WTC11 (cell line): ENCODE results near the gene OPRD1. TPM values are rescaled to one million over a fixed set of nuclear protein-coding genes. Genes with fewer than 3 reads are reported as not detected.

ENCODE experiments used
- ATAC-seq: fragments of 200-7000 bp; cut with Tn5 transposase; 2 replicates; pipeline ENCODE4 v1.10.0; 2021; ENCODE audit warnings: mild to moderate bottlenecking, moderate library complexity
- CTCF ChIA-PET: fragments of 300-600 bp; sonication (Branson Sonifier 250); formaldehyde crosslinking; loops from one replicate; lab custom pipeline; 2021; ENCODE audit warnings: antibody characterized with exemption; lab: Charles Lee
- POLR2A ChIA-PET: fragments of 350-600 bp; sonication (Branson Sonifier 250); formaldehyde crosslinking; loops from one replicate; lab custom pipeline; 2021; ENCODE audit warnings: antibody characterized with exemption; lab: Charles Lee
- DNase-seq: peaks from one replicate; pipeline ENCODE4 v3.0.0; 2021; ENCODE audit warnings: low spot score
- H3K27ac Mint-ChIP-seq: 2 replicates; pipeline ENCODE4 v1.8.0; 2021; ENCODE audit warnings: mixed read lengths
- H3K27me3 Mint-ChIP-seq: 2 replicates; pipeline ENCODE4 v1.8.0; 2021; ENCODE audit warnings: low read depth, mild to moderate bottlenecking, moderate library complexity, mixed read lengths
- H3K36me3 Mint-ChIP-seq: 2 replicates; pipeline ENCODE4 v1.8.0; 2021; ENCODE audit warnings: mixed read lengths
- H3K4me1 Mint-ChIP-seq: 2 replicates; pipeline ENCODE4 v1.8.0; 2022; ENCODE audit warnings: mixed read lengths
- H3K4me3 Mint-ChIP-seq: 2 replicates; pipeline ENCODE4 v1.8.0; 2021; ENCODE audit warnings: mild to moderate bottlenecking, moderate library complexity, mixed read lengths
- H3K9me3 Mint-ChIP-seq: 2 replicates; pipeline ENCODE4 v1.8.0; 2021; ENCODE audit warnings: mixed read lengths
- CREM ChIP-seq: sonication (generic); formaldehyde crosslinking; IDR thresholded peaks from 2 replicates; pipeline ENCODE4 v1.8.1; 2022; ENCODE audit warnings: mild to moderate bottlenecking, missing genetic modification reagents, moderate library complexity
- CTCF ChIP-seq: fragments of 200-600 bp; IDR thresholded peaks from 2 replicates; pipeline ENCODE4 v1.8.0; 2022; ENCODE audit warnings: antibody characterized with exemption
- FOXJ3 ChIP-seq: sonication (generic); formaldehyde crosslinking; IDR thresholded peaks from 2 replicates; pipeline ENCODE4 v1.9.0; 2021; ENCODE audit warnings: missing genetic modification reagents, mild to moderate bottlenecking, borderline replicate concordance
- GTF2I ChIP-seq: fragments of 250-450 bp; sonication (Bioruptor Pico); conservative IDR thresholded peaks from 2 replicates; pipeline ENCODE4 v1.4.0; 2021; ENCODE audit warnings: mild to moderate bottlenecking
- HMGXB4 ChIP-seq: sonication (generic); formaldehyde crosslinking; IDR thresholded peaks from 2 replicates; pipeline ENCODE4 v1.8.1; 2023; ENCODE audit warnings: mild to moderate bottlenecking, moderate library complexity, missing genetic modification reagents
- JAZF1 ChIP-seq: fragments of 250-450 bp; sonication (Bioruptor Pico); IDR thresholded peaks from 2 replicates; pipeline ENCODE4 v1.9.0; 2021; ENCODE audit warnings: moderate library complexity, mild to moderate bottlenecking, inconsistent platforms
- MLX ChIP-seq: sonication (generic); formaldehyde crosslinking; IDR thresholded peaks from 2 replicates; pipeline ENCODE4 v1.8.1; 2023; ENCODE audit warnings: mild to moderate bottlenecking, missing genetic modification reagents, moderate library complexity
- NR1H2 ChIP-seq: sonication (generic); formaldehyde crosslinking; IDR thresholded peaks from 2 replicates; pipeline ENCODE4 v1.9.0; 2021; ENCODE audit warnings: mild to moderate bottlenecking, moderate library complexity, missing genetic modification reagents
- PRDM15 ChIP-seq: sonication (generic); formaldehyde crosslinking; IDR thresholded peaks from 2 replicates; pipeline ENCODE4 v1.8.0; 2022; ENCODE audit warnings: missing genetic modification reagents
- SMAD4 ChIP-seq: sonication (generic); formaldehyde crosslinking; IDR thresholded peaks from 2 replicates; pipeline ENCODE4 v1.8.0; 2022; ENCODE audit warnings: mild to moderate bottlenecking, missing genetic modification reagents
- ZNF263 ChIP-seq: sonication (generic); formaldehyde crosslinking; IDR thresholded peaks from 2 replicates; pipeline ENCODE4 v1.8.1; 2022; ENCODE audit warnings: low read depth, mild to moderate bottlenecking, moderate library complexity, missing genetic modification reagents
- total RNA-seq: library from RNA; stranded (reverse); gene quantifications from 3 replicates; pipeline ENCODE4 v1.2.3, GENCODE V29; 2021
- TF ChIP-seq, protein P1 (sequence below): sonication (generic); formaldehyde crosslinking; IDR thresholded peaks from 2 replicates; pipeline ENCODE4 v1.8.1; 2023; ENCODE audit warnings: mild to moderate bottlenecking, missing genetic modification reagents
- TF ChIP-seq, protein P2 (sequence below): fragments of 250-450 bp; sonication (Bioruptor Pico); IDR thresholded peaks from 2 replicates; pipeline ENCODE4 v1.9.0; 2021; ENCODE audit warnings: mild to moderate bottlenecking, borderline replicate concordance

The OPRD1 gene
- total RNA-seq, 1 experiment from 2014 or later = 2.2 TPM

DNA sequence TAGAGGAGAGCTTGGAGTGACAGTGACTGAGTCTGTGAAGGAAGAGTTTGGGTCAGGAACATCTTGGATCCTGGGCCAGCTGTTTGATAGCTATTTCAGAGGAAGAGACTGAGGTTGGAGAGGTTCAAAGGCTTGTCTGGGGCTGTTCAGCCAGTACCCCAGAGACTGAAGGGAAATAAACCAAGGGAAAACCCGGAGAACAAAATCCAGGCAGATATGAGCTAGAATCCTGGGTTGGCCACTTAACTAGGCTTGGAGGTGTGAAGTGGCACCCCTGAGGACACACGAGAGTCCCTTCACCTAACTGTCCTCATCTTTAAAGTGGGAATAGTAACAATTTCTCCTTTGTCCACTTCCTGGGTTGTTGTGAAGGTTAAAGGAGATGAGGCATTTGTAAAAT lies 79.3 kb downstream of the OPRD1 start:
- ATAC-seq = no peak
- CTCF ChIA-PET = interaction anchor here (0.7 to 1.9 kb wide), 5 partner anchors 9 to 233 kb away, joined by 3 to 12 read pairs (median 3); partner anchors contain the start of gene TMEM200B
- peaks cover 15% of the 10 kb centered on the region for H3K4me1 Mint-ChIP-seq
- TF ChIP-seq PRDM15 (CRISPR knock-in tag) (peak; percentile 79), SMAD4 (no peak)
- TF ChIP-seq, all 79 proteins: peak for 1
- no peak overlapping the region for H3K4me3 Mint-ChIP-seq
- H3K27me3 Mint-ChIP-seq = peaks cover 10% of the 10 kb centered on the region
- DNase-seq = no peak
- no peaks in the 10 kb centered on the region for H3K9me3 Mint-ChIP-seq
- H3K36me3 Mint-ChIP-seq = no peaks in the 10 kb centered on the region
- no peak overlapping the region; the same call in 1 of the 2 replicates for H3K27ac Mint-ChIP-seq
- POLR2A ChIA-PET = no interaction called here

DNA sequence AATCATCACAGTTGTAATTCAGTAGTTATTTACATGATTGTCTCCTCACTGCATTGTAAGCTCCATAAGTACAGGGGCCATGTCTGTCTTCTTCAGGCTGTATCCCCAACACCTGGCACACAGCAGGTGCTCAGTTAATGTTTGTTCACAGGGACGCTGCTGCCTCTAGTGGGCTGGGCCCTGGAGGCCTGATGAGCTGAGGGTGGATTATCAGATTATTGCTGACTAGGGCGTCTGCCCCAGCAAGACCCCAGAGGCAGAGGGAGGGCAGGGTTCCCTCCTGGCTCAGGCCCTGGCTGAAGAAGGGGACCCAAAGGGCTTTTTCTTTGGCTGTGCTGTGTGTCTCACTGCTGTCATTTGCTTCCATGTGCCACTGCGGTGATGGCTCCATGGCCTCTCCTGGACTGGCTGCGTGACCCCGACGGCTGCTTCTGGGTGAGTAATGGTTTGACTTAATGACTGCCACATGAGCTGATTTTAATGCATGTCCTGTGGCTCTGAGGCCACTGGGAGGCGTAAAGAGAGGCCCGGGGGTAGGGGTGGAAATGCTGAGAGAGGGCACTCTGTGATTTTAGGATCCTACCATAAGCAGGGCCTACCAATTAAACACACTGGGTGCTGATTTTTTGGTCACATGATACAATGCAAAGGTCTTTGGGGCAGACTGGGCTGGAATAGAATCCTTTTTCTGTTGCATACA lies 81.6 kb downstream of the OPRD1 start:
- peak overlapping the region; percentile 71; the same call in 1 of the 2 replicates for H3K27ac Mint-ChIP-seq
- ATAC-seq = peak; percentile 87
- CTCF ChIA-PET = interaction anchor here (0.5 to 3.2 kb wide), 44 partner anchors 8 to 1545 kb away, joined by 3 to 29 read pairs (median 4); partner anchors contain the start of genes EPB41, SRSF4 and TMEM200B

GRCh38 chr1:28894785-28895184 lies 82.8 kb downstream of the OPRD1 start:
- ATAC-seq = no peak
- POLR2A ChIA-PET = no interaction called here
- no peaks in the 10 kb centered on the region for H3K27me3 Mint-ChIP-seq
- TF ChIP-seq GTF2I = no peak
- TF ChIP-seq NR1H2 (CRISPR knock-in tag) = no peak
- TF ChIP-seq HMGXB4 (CRISPR knock-in tag) = no peak
- TF ChIP-seq ZNF263 = no peak
- TF ChIP-seq, protein P1, sequence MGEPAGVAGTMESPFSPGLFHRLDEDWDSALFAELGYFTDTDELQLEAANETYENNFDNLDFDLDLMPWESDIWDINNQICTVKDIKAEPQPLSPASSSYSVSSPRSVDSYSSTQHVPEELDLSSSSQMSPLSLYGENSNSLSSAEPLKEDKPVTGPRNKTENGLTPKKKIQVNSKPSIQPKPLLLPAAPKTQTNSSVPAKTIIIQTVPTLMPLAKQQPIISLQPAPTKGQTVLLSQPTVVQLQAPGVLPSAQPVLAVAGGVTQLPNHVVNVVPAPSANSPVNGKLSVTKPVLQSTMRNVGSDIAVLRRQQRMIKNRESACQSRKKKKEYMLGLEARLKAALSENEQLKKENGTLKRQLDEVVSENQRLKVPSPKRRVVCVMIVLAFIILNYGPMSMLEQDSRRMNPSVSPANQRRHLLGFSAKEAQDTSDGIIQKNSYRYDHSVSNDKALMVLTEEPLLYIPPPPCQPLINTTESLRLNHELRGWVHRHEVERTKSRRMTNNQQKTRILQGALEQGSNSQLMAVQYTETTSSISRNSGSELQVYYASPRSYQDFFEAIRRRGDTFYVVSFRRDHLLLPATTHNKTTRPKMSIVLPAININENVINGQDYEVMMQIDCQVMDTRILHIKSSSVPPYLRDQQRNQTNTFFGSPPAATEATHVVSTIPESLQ (CRISPR knock-in tag) = no peak
- TF ChIP-seq, protein P2, sequence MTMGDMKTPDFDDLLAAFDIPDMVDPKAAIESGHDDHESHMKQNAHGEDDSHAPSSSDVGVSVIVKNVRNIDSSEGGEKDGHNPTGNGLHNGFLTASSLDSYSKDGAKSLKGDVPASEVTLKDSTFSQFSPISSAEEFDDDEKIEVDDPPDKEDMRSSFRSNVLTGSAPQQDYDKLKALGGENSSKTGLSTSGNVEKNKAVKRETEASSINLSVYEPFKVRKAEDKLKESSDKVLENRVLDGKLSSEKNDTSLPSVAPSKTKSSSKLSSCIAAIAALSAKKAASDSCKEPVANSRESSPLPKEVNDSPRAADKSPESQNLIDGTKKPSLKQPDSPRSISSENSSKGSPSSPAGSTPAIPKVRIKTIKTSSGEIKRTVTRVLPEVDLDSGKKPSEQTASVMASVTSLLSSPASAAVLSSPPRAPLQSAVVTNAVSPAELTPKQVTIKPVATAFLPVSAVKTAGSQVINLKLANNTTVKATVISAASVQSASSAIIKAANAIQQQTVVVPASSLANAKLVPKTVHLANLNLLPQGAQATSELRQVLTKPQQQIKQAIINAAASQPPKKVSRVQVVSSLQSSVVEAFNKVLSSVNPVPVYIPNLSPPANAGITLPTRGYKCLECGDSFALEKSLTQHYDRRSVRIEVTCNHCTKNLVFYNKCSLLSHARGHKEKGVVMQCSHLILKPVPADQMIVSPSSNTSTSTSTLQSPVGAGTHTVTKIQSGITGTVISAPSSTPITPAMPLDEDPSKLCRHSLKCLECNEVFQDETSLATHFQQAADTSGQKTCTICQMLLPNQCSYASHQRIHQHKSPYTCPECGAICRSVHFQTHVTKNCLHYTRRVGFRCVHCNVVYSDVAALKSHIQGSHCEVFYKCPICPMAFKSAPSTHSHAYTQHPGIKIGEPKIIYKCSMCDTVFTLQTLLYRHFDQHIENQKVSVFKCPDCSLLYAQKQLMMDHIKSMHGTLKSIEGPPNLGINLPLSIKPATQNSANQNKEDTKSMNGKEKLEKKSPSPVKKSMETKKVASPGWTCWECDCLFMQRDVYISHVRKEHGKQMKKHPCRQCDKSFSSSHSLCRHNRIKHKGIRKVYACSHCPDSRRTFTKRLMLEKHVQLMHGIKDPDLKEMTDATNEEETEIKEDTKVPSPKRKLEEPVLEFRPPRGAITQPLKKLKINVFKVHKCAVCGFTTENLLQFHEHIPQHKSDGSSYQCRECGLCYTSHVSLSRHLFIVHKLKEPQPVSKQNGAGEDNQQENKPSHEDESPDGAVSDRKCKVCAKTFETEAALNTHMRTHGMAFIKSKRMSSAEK = no peak

More for the DNA sequence above, 81.6 kb downstream of the OPRD1 start:
- no peak overlapping the region for H3K4me3 Mint-ChIP-seq
- H3K9me3 Mint-ChIP-seq = no peaks in the 10 kb centered on the region
- POLR2A ChIA-PET = no interaction called here
- H3K36me3 Mint-ChIP-seq = no peaks in the 10 kb centered on the region
- TF ChIP-seq MLX (no peak), CTCF (peak; percentile 35; the same call in 1 of the 2 replicates), CREM (CRISPR knock-in tag) (no peak), FOXJ3 (CRISPR knock-in tag) (no peak), JAZF1 (no peak)
- peak; percentile 64 for DNase-seq
- peaks cover 16% of the 10 kb centered on the region for H3K4me1 Mint-ChIP-seq
- H3K27me3 Mint-ChIP-seq = peaks cover 6% of the 10 kb centered on the region; the same call in 1 of the 2 replicates

More at GRCh38 chr1:28894785-28895184, 82.8 kb downstream of the OPRD1 start:
- Mint-ChIP-seq H3K4me3 (no peak overlapping the region), H3K9me3 (no peaks in the 10 kb centered on the region), H3K27ac (no peak overlapping the region), H3K36me3 (no peaks in the 10 kb centered on the region), H3K4me1 (peaks cover 16% of the 10 kb centered on the region)
- CTCF ChIA-PET = interaction anchor here (1.0 to 3.2 kb wide), 5 partner anchors 33 to 219 kb away, joined by 3 to 29 read pairs (median 10); no protein-coding TSS in a partner anchor
- no peak for DNase-seq
